ENCODE data around the gene CADM1.

DNA sequence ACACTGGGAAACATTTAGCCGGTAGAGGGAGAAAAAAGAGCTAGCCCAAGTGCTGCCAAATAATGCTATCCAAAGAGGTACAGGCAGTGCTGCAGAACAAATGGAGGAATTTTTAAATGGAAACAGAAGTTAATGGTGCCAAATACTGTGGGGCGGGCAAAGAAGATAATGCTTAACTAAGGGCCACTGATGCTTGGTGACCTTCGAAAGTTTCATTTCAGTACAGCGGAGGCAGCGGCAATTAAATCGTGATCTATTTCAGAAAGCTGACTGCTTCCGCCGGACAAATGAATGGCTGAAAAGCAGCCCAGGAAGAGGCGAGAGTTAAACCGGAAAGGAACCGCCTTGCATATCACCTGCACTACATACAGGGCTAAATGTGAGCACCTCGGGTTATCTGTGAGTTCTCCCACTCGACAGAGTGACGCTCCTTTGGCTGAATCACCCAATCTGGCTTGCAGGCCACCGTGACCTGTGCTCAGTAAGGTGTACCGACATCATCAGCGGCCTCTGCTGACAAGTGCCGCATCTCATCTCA, 42.1 kb downstream of the CADM1 start:
- TF ChIP-seq TAF1 (IDR thresholded peaks at IDR 0.05; ENCODE audit: borderline replicate concordance, insufficient read depth, low read length) (no peak), POLR2AphosphoS5 (IDR thresholded peaks at IDR 0.05; ENCODE audit: low read depth, low read length) (no peak)

Measured in PFSK-1 (cell line).